Activated CD4-positive, alpha-beta T cell treated with anti-CD3 and anti-CD28 coated beads for 48 hours (primary cell): Measurements from ENCODE around the gene SYNE2.
"Not testable (repeated sequence)": the region's sequence is repeated elsewhere in the genome, so short reads cannot be mapped to it uniquely, and the experiment has no call there.

Source experiments
- DNase-seq: peaks from one replicate; pipeline ENCODE4 v3.0.0-alpha.2; 2020

Gene SYNE2

GRCh38 chr14:63852817-63853731 lies at the start of gene SYNE2:
Gene SYNE2, plus strand, starts transcription at chr14:63853004. Its CDS starts 56,145 bp downstream, at chr14:63909149.
- DNase-seq, result peak; percentile 85

GRCh38 chr14:63803221-63803791 lies 49.5 kb upstream of the SYNE2 start:
- not testable (repeated sequence) for DNase-seq

GRCh38 chr14:63806064-63806463 lies 46.7 kb upstream of the SYNE2 start:
- DNase-seq, result not testable (repeated sequence)

GRCh38 chr14:63811692-63812091 lies 41.1 kb upstream of the SYNE2 start:
- DNase-seq, result not testable (repeated sequence)

GRCh38 chr14:63833728-63834127 lies 19.1 kb upstream of the SYNE2 start:
- no peak for DNase-seq

- peak; percentile 64 for DNase-seq
These were observed 11.8 kb upstream of the SYNE2 start for GRCh38 chr14:63840981-63841380.

GRCh38 chr14:63843796-63844195 lies 9.0 kb upstream of the SYNE2 start:
- no peak for DNase-seq

GRCh38 chr14:63848890-63849289 lies 3.9 kb upstream of the SYNE2 start:
- DNase-seq, result no peak

- no peak for DNase-seq
These were observed 460 bp upstream of the SYNE2 start for GRCh38 chr14:63852271-63852816.

- DNase-seq, result peak; percentile 55
These were observed 1.1 kb downstream of the SYNE2 start for GRCh38 chr14:63853831-63854293.

- no peak for DNase-seq
These were observed 1.5 kb downstream of the SYNE2 start for GRCh38 chr14:63854330-63854729.

GRCh38 chr14:63855281-63855680 lies 2.5 kb downstream of the SYNE2 start:
- no peak for DNase-seq

- peak; percentile 17 for DNase-seq
These were observed 4.7 kb downstream of the SYNE2 start for GRCh38 chr14:63857466-63858030.

GRCh38 chr14:63860146-63860545 lies 7.3 kb downstream of the SYNE2 start:
- no peak for DNase-seq

- no peak for DNase-seq
These were observed 9.4 kb downstream of the SYNE2 start for GRCh38 chr14:63862163-63862562.

GRCh38 chr14:63863004-63863403 lies 10.2 kb downstream of the SYNE2 start:
- no peak for DNase-seq

GRCh38 chr14:63864775-63865174 lies 12.0 kb downstream of the SYNE2 start:
- DNase-seq, result not testable (repeated sequence)

- no peak for DNase-seq
These were observed 15.4 kb downstream of the SYNE2 start for GRCh38 chr14:63867933-63868921.

- DNase-seq, result not testable (repeated sequence)
These were observed 17.3 kb downstream of the SYNE2 start for GRCh38 chr14:63869940-63870752.

GRCh38 chr14:63870753-63871037 lies 17.9 kb downstream of the SYNE2 start:
- not testable (repeated sequence) for DNase-seq

GRCh38 chr14:63874223-63874622 lies 21.4 kb downstream of the SYNE2 start:
- no peak for DNase-seq
